ENCODE results near the gene EXTL2. TPM values are rescaled to one million over a fixed set of nuclear protein-coding genes. Genes with fewer than 3 reads are reported as not detected.
"Not testable (repeated sequence)": the region's sequence is repeated elsewhere in the genome, so short reads cannot be mapped to it uniquely, and the experiment has no call there.

EXTL2 gene
- total RNA-seq, 1 donor from 2014 or later = 9.1 TPM

DNA sequence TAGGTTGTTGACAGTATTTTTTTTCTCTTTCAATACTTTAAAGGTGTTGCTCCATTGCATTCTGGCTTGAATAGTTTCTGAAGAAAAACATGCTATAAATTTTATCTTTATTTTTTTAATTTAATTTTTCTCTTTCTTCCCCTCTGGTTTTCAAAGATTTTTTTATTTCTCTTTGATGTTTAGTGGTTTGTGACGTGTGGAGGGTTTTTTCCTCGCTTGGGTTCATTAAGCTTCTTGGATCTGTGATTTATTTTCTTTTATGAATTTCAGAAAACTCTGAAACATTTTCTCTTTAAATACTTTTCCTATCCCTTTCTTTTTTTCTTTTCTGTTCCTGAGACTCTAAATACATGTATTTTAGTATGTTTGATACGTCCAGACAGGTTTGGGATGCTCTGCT, 10.5 kb upstream of the EXTL2 start:
- ATAC-seq (no peak), DNase-seq (no peak)
- intact Hi-C loops (cut with micrococcal nuclease) = no loop called here

DNA sequence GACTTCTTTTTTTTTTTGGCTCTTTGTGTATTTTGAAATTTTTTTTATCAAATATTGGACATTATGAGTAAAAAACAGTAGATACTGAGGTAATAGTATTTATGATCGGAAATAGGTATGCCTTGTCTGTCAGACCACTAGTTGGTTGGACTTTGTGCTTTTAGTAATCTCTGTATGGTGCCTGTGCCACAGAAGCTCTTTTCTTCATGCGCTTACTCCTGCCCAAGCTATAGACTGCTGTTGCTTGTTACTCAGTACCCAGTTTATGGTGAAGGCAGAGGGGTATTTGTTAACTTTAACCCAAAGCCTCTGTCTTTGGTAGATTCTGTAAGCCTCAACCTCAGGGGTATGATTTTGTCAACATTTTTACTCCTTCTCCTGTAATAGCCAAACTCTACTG, 9.9 kb upstream of the EXTL2 start:
- DNase-seq (no peak), ATAC-seq (no peak)
- intact Hi-C loops (cut with micrococcal nuclease) = no loop called here

DNA sequence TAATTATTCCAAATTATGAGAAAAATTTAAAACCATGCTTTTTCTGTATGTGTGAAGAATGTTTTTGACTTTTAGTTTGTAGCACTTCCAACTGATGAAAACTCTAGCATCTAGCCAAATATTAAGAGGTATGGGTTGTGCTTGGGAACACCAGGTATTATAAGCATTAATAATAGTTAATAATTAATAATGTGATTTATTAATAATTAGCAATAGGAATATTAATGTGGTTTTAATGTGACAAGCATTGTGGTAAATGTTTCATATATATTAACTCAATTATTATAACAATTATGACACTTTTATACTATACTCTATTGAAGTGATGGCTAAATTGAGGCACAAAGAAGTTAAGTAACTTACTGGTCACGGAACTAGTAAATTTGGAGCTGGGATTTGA, 9.1 kb upstream of the EXTL2 start:
- ATAC-seq (no peak), DNase-seq (no peak)
- intact Hi-C loops (cut with micrococcal nuclease) = no loop called here

DNA sequence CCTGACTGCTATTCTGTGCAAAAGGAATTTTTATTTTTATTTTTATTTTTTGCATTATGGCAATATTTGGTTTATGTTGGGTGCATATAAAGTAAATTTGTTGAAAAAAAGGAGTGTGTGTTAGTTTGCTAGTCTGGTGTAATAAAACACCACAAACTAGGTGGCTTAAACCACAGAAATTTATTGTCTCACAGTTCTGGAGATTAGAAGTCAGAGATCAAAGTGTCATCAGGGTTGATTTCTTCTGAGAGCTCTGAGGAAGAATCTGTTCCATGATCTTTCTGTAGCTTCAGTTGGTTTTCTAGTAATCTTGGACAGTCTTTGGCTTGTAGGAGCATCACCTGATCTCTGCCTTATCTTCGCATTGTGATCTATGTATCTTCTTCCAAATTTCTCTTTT, 7.7 kb upstream of the EXTL2 start:
- ATAC-seq (no peak), DNase-seq (no peak)
- intact Hi-C loops (cut with micrococcal nuclease) = no loop called here

DNA sequence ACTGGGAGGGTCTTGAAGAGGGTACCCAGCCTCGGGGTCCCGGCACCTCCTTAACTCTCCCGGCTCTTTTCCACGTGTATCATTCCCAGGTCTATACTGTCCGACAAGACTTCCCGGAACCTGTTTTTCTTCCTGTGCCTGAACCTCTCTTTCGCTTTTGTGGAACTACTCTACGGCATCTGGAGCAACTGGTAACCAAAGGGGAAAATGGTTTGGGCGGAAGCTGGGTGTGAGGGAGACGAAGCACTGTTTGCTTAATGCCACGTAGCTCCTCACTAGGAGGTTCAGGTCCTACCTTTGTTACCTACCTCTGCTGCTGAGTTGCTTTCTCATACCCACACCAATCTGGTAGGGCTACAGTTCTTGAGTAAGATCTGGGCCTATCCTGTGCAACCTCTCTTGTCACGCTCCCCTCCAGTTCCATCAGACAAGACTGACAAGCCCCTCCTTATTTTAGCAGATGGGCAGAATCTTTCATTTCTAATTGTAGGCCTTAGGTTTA, 1.9 kb upstream of the EXTL2 start:
- no peak for DNase-seq
- intact Hi-C loops (cut with micrococcal nuclease) = no loop called here
- peak; percentile 3 for ATAC-seq

DNA sequence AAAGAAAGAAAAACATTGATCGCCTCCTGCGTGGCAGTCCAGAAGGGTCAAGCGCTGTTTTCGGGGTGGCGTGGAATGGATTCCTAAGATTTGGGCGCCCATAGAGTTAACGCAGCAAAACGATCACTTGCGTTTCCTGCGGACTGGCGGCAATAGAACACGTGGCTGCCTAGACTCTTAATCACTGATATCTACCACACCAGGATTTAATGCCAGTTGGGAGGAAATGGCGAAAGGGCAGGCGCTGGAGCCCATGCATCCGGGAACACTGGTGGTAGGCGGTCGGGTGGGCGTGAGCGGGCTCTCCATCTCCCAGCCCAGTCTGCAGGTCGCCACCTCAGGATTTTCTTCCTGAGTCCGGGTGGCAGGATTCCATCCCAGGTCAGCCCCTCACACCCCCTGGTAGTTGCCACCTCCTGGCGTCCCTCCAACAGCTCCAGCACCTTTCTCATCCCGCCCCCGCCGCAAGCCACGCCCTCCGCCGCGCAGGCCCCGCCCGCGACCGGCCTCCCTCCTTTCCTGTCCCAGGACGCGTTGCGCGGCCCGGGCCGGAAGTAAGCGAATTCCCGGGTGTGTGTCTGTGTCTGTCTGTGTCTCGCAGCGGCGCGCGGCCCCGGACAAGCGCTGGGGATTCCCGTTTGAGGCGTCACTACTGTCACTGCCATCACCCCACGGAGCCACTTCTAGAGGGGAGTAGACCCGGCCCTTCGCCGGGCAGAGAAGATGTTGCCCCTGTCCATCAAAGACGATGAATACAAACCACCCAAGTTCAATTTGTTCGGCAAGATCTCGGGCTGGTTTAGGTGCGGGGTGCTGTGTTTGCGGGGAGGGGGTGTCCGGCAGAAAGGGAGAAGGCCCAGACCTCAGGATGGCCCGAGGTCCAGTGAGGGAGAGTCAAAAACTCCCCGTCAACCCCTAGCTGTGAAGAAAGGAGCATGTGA, 1.2 kb upstream of the EXTL2 start, which contains the start of gene SLC30A7:
Gene SLC30A7 (plus strand): TSS at position 551 of the 941 bp plus-strand sequence. CDS start 173 bp downstream, at position 724.
- intact Hi-C loops (cut with micrococcal nuclease) = no loop called here
- ATAC-seq (peak; percentile 97), DNase-seq (peak; percentile 98)

DNA sequence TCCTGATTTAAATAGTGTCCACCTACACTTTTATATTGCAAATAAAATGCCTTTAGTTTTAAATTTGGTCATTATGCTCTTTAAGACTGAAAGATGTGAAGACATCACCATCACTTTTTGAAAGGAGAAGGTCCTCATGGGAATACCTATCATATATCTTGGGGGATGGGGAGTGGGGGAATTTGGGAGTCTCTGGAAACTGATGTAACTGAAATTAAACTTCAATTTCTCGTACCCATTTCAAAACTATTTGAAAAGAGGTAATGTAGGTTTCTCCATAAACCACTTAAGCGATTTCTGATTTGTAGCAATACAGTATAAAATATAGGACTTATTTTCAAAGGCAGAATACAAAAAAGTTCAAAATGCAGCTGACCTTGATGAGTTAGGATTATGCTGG, 924 bp downstream of the EXTL2 start:
- ATAC-seq (no peak), DNase-seq (no peak)
- intact Hi-C loops (cut with micrococcal nuclease) = no loop called here

DNA sequence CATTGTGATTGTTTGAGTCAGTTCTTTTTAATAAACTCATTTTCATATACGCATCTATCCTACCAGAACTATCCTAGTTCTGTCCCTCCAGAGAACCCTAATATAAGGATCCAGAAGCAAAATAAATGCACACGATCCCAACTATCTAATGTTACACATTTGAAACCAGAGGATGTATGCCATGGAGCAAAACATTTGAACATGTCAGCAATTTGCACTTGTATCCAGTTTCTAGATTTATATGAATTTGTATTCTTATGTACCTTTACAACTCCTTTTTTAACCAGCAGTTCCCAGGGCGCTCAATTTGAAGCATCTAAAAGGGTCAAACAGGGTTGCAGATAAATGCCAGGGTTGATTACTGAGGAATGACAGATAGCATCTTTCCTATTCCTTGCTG, 2.1 kb downstream of the EXTL2 start:
- DNase-seq = no peak
- ATAC-seq = no peak
- intact Hi-C loops (cut with micrococcal nuclease) = no loop called here

DNA sequence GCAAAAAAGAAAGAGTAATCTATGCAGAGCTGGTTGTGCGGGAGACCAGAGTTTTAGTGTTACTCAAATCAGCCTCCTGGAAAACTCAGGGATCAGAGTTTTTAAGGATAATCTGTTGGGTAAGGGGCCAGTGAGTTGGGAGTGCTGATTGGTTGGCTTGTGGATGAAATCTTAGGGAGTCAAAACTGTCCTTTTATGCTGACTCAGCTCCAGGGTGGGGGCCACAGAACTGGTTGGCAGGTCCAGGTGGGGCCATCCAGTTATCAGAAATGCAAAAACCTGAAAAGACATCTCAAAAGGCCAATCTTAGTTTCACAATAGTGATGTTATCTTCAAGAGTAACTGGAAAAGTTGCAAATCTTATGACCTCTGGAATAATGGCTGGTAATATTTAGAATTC, 3.3 kb downstream of the EXTL2 start:
- intact Hi-C loops (cut with micrococcal nuclease) = no loop called here
- no peak for DNase-seq
- ATAC-seq = no peak

DNA sequence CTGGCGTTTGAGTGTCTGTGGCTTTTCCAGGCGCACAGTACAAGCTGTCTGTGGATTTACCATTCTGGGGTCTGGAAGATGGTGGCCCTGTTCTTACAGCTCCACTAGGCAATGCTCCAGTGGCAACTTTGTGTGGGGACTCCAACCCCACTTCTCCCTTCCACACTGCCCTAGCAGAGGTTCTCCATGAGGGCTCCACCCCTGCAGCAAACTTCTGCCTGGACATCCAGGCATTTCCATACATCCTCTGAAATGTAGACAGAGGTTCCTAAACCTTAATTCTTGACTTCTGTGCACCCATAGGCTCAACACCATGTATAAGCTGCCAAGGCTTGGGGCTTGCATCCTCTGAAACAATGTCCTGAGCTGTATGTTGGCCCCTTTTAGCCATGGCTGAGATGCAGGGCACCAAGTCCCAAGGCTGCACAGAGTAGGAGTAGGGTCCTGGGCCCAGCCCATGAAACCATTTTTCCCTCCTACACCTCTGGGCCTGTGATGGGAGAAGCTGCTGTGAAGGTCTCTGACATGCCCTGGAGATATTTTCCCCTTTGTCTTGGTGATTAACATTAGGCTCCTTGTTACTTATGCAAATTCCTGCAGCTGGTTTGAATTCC, 4.7 kb downstream of the EXTL2 start:
- intact Hi-C loops (cut with micrococcal nuclease); ATAC-seq; DNase-seq: not testable (repeated sequence)

DNA sequence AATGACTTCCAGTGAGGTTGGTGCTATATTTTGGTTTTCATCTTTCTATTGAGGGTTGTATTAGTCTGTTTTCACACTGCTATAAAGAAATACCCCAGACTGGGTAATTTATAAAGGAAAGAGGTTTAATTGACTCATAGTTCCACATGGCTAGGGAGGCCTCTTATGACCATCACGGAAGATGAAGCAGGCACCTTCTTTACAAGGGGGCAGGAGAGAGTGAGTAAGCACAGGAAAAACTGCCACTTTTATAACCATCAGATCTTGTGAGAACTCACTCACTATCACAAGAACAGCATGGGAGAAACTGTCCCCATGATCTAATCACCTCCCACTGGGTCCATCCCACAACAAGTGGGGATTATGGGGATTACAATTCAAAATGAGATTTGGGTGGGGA, 5.6 kb downstream of the EXTL2 start:
- intact Hi-C loops (cut with micrococcal nuclease); ATAC-seq; DNase-seq: not testable (repeated sequence)

DNA sequence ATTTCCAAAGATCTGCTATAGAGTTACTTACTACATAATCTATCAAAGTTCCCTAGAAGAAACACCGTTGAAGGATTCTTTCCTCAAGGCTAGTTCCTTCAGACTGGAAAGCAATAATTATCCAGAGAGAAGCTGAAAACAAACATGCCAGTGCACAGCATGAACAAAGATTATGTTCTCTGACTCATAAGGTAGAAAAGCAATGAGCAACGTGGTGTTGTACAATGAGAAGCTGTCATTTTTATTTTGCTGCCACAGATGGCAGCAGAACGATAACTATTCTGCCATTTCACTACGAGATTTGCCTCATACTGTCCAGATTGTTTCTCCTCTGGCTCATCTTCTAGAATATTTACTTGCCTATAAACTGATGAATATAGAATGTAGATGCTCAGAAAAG, 10.7 kb downstream of the EXTL2 start:
- no peak for ATAC-seq
- intact Hi-C loops (cut with micrococcal nuclease) = no loop called here
- no peak for DNase-seq

DNA sequence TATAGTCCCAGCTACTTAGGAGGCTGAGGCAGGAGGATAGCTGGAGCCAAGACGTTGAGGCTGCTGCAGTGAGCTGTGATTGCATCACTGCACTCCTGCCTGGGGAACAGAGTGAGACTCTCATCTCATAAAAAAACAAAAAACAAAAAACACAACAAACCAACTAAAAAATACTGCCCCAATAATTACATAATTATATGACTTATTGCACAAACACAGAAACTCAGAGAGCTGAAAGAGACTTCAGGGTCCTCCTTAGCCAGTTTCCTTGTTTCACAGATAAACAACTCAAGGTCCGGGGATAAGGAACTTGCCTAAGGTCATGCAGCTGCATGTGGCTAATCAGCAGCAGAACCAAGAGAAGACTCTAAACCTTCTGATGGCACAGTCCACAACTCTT, 11.9 kb downstream of the EXTL2 start:
- ATAC-seq = peak; percentile 71
- intact Hi-C loops (cut with micrococcal nuclease) = no loop called here
- DNase-seq = no peak

DNA sequence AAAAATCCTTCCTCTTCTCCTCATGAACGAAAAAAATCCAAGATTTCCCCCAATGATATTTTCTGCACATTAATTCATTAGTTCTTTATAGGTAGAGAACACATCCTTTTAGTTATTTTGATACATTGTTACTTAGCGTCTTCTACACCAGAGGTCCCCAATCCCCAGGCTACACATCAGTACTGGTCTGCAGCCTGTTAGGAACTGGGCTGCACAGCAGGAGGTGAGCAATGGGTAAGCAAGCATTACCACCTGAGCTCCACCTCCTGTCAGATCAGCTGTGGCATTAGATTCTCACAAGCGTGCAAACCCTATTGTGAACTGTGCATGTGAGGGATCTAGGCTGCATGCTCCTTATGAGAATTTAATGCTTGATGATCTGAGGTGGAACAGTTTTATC, 13.0 kb downstream of the EXTL2 start:
- ATAC-seq (no peak), DNase-seq (no peak)
- intact Hi-C loops (cut with micrococcal nuclease) = no loop called here

DNA sequence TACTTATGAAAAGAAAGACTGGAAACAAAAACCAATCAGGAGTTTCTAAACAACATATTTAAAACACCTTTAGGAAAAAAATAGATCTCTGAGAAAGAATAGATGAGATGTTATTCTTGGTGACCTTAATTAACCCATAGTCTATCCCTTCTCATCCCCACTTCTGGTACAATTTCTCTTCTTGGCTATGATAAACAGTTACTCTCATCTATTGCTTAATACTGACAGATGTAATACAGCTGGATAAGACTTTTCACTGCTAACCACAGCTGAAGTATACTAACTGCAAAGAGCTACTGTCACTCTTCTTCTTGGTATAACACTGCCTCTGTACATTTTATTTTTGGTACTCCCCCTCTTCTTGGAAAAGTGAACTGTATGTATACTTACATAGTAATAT, 15.2 kb downstream of the EXTL2 start:
- intact Hi-C loops (cut with micrococcal nuclease) = no loop called here
- ATAC-seq = peak; percentile 74
- no peak for DNase-seq

DNA sequence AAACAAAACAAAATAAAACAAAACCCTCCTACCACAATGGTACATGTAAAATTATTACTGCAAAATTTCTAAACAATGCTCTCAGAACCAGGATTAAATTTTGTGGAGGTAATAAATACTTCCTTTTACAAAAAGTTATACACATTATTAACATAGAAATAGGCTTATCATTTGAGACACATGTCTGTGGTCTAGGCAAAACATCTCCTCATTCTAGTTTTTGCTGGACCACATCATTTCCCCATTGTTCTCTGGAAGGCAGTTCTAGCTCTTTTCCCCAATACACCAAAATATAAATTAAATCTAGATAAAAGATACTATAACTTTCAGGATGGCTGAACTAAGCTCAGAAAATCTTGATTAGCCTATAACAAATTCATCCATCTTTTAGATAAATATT, 18.4 kb downstream of the EXTL2 start:
- DNase-seq (no peak), ATAC-seq (no peak)
- intact Hi-C loops (cut with micrococcal nuclease) = no loop called here

DNA sequence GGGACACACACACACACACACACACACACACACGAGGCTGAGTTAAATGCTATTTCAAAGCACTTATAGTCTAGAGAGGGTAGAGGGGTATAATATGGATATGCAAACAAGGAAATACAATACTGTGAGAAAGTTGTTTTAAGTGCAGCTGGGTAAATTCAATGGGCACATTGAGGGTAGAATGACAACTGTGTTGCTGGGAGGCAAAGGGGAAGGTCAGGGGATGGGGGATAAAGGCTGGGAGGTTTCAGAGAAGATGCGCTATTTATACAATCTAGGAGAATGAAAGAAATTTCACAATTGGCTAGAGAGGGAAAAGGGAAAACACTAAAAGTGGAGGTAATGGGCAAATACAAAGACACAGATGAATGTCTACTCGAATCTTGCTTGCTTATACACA, 19.4 kb downstream of the EXTL2 start:
- intact Hi-C loops (cut with micrococcal nuclease) = no loop called here
- no peak for ATAC-seq
- no peak for DNase-seq

DNA sequence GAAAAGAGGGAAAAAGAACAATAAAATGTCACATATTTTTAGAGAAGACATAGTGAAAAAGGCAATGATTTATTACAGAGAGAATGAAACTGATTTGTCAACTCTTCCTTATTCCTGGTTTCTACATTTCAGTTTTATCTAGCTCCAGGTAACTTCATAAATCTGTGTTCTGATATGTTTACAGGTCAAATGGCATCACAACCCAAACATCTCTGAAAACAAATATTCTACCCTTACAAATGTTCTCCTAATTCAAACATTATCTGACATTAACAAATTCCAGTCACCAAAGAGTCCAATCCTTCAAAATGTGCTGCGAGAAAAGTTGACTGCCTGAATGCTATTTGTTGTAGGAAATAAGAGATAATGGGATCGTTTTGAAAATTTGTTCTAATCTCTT, 20.2 kb downstream of the EXTL2 start:
- DNase-seq (no peak), ATAC-seq (no peak)
- intact Hi-C loops (cut with micrococcal nuclease) = no loop called here

DNA sequence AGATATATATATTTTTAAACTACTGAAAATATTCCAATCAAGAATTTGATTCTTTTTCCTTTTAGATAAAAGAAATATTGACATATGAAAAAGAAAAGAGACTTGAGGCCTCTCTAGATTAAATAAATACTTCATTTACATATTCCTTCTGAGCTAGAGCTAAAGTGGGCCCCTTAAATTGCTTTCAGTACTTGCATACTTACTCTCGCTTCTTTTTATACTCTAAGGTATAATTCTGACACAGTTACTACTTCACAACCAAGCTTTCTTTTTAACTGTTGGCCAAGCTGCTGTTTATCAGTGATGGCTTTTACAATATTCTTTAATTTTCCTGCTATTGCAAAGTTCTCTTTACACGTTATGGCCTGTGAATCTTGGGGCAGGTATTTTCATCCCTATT, 24.6 kb downstream of the EXTL2 start:
- intact Hi-C loops (cut with micrococcal nuclease) = loop anchor here (5.0 kb wide), 1 partner anchor 413 kb away; no protein-coding TSS in a partner anchor
- no peak for DNase-seq
- ATAC-seq = no peak

DNA sequence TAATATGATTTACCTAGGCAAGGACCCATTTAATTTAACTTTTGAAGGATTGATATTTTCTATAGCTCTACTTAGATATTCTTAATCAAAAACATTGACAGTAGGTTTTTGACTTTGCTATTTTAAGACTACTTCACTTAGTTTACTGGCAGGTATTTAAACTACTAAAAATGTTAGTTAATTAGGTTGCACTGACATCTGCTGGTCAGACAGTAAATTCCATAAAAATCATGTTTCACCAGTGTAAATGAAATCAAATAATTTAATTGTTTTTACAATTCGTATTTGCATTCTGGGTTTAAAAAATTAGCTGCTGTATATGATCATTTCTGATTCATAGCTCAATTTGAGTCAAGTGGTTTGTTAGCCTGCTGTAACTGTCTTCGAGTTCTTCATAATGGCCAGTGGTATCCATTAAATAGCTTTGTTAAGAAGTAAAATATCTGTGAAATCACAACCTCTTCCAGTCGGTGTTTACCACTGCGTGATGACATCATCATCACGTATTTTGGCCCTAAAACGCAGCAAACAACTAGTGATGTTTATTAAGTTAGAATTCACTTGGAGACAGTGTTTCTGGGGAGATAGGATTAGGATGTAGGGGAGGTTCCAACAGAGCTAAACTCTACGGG, 26.2 kb downstream of the EXTL2 start:
- peak; percentile 43 for ATAC-seq
- intact Hi-C loops (cut with micrococcal nuclease) = loop anchor here (5.0 kb wide), 1 partner anchor 411 kb away; no protein-coding TSS in a partner anchor
- DNase-seq = no peak
